A673 (cell line): ENCODE data around the gene INPP5F. TPM values are rescaled to one million over a fixed set of nuclear protein-coding genes. Genes with fewer than 3 reads are reported as not detected.
A peak's percentile ranks its signal among the peaks of the same experiment; 100 is the strongest.

Experiments
- BruUV-seq: library from RNA; stranded (reverse); fragments of 400-500 nt; replicated peaks from 2 replicates; lab custom pipeline; 2021; lab: Mats Ljungman, UMichigan
- CTCF ChIA-PET: fragments of 300-600 bp; sonication (Branson Sonifier 250); formaldehyde crosslinking; loops from one replicate; lab custom pipeline; 2022; ENCODE audit warnings: antibody characterized with exemption; lab: Charles Lee
- POLR2A ChIA-PET: fragments of 300-600 bp; sonication (Branson Sonifier 250); formaldehyde crosslinking; loops from one replicate; lab custom pipeline; 2022; ENCODE audit warnings: antibody characterized with exemption; ENCODE audit not compliant: low non-redundant PET; lab: Charles Lee
- DNase-seq: peaks from one replicate; pipeline ENCODE4 v3.0.0-alpha.2; 2015; ENCODE audit warnings: low spot score
- H3K27ac ChIP-seq: fragments of 200-600 bp; sonication (generic); 2 replicates; pipeline ENCODE4 v1.5.1; 2016; ENCODE audit warnings: mixed run types, low read depth, mild to moderate bottlenecking, mixed read lengths, antibody characterized with exemption, low read length; ENCODE audit not compliant: poor library complexity, severe bottlenecking
- H3K27me3 ChIP-seq: fragments of 200-600 bp; sonication (generic); replicated peaks from 2 replicates; pipeline ENCODE4 v1.6.1; 2017; ENCODE audit warnings: mixed run types, low read depth, mild to moderate bottlenecking, mixed read lengths, antibody characterized with exemption, low read length; ENCODE audit not compliant: insufficient read depth, poor library complexity
- H3K36me3 ChIP-seq: fragments of 200-600 bp; sonication (generic); 2 replicates; pipeline ENCODE4 v1.6.1; 2016; ENCODE audit warnings: mixed run types, mild to moderate bottlenecking, mixed read lengths, antibody characterized with exemption, low read length; ENCODE audit not compliant: insufficient read depth, poor library complexity, severe bottlenecking
- H3K4me1 ChIP-seq: fragments of 200-600 bp; sonication (generic); 2 replicates; pipeline ENCODE4 v1.6.1; 2017; ENCODE audit warnings: mixed run types, mild to moderate bottlenecking, mixed read lengths, antibody characterized with exemption, low read length; ENCODE audit not compliant: insufficient read depth, poor library complexity, severe bottlenecking
- H3K4me3 ChIP-seq: fragments of 200-600 bp; sonication (generic); 2 replicates; pipeline ENCODE4 v1.5.1; 2016; ENCODE audit warnings: low read depth, mixed run types, mild to moderate bottlenecking, mixed read lengths, low read length; ENCODE audit not compliant: poor library complexity, severe bottlenecking
- H3K9me3 ChIP-seq: fragments of 200-600 bp; sonication (generic); 2 replicates; pipeline ENCODE4 v1.6.1; 2016; ENCODE audit warnings: mixed run types, low read depth, mild to moderate bottlenecking, mixed read lengths, antibody characterized with exemption, low read length; ENCODE audit not compliant: poor library complexity, severe bottlenecking
- EZH2 ChIP-seq: fragments of 200-600 bp; sonication (generic); IDR thresholded peaks from 2 replicates; pipeline ENCODE4 v1.6.1; 2017; ENCODE audit warnings: borderline replicate concordance, low read depth, mild to moderate bottlenecking, mixed read lengths, antibody characterized with exemption, low read length; ENCODE audit not compliant: poor library complexity, severe bottlenecking
- intact Hi-C: fragments of 100-400 bp; cut with micrococcal nuclease; formaldehyde crosslinking; loops from one replicate; pipeline ENCODE4 v1.10.0; 2022; ENCODE audit not compliant: unreplicated experiment
- total RNA-seq: library from RNA; stranded (reverse); gene quantifications from 2 replicates; pipeline ENCODE4 v1.2.3, GENCODE V29; 2021
- TF ChIP-seq, protein P1 (sequence below): fragments of 300-800, 200-600 bp; sonication (generic); conservative IDR thresholded peaks from 2 replicates; pipeline ENCODE4 v1.5.1; 2017; ENCODE audit warnings: low read depth, mild to moderate bottlenecking, antibody characterized with exemption, low read length, moderate library complexity, mixed read lengths

The INPP5F gene
- total RNA-seq, 1 experiment from 2014 or later, result 22.0 TPM

DNA sequence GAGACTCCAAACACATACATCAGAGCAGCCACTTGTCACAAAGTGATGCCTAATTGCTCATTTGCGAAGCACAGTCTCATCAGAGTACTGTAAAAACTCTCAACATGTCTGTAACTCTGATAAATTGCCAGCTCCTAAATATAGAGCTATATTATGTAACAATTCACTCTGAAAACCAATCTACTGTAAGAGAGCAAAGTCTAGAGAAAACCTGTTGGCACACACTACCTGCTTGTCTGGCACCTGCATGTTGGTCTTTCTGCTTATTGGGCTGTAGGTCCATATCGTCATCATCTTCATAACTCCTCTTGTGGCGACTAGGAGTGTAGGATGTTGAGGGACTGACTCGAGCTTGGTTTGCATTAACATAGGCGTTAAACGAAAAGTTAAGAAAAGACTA is 127.0 kb downstream of the INPP5F start:
- H3K4me1 ChIP-seq, result no peaks in the 10 kb centered on the region
- no TSS peak for BruUV-seq
- no peak for DNase-seq
- H3K36me3 ChIP-seq, result peaks cover 84% of the 10 kb centered on the region
- no peaks in the 10 kb centered on the region for H3K9me3 ChIP-seq
- ChIA-PET CTCF (no interaction called here), POLR2A (no interaction called here)
- TF ChIP-seq EZH2, result no peak
- TF ChIP-seq, protein P1, sequence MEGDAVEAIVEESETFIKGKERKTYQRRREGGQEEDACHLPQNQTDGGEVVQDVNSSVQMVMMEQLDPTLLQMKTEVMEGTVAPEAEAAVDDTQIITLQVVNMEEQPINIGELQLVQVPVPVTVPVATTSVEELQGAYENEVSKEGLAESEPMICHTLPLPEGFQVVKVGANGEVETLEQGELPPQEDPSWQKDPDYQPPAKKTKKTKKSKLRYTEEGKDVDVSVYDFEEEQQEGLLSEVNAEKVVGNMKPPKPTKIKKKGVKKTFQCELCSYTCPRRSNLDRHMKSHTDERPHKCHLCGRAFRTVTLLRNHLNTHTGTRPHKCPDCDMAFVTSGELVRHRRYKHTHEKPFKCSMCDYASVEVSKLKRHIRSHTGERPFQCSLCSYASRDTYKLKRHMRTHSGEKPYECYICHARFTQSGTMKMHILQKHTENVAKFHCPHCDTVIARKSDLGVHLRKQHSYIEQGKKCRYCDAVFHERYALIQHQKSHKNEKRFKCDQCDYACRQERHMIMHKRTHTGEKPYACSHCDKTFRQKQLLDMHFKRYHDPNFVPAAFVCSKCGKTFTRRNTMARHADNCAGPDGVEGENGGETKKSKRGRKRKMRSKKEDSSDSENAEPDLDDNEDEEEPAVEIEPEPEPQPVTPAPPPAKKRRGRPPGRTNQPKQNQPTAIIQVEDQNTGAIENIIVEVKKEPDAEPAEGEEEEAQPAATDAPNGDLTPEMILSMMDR, result no peak
- no peaks in the 10 kb centered on the region for H3K27me3 ChIP-seq
- no peak overlapping the region for H3K27ac ChIP-seq
- intact Hi-C loops, result no loop called here
- no peak overlapping the region for H3K4me3 ChIP-seq

DNA sequence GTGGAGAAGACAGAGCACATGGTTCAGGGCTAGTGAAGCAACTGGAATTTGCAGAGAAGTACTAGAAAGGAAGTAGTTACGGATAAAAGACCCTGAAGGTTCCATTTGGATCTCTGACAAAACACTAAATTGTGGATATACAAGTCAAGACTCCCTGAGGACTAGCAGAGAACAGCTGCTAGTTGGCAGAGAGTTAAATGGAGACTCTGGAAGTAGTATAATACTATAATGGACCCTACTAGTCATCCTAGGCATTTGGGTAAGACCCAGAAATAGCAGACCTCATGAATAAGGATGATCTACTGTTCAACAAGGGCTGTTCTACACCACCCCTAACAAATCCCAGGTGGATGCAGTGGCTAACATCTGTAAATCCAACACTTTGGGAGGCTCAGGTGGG is 127.7 kb downstream of the INPP5F start:
- BruUV-seq, result no TSS peak
- H3K36me3 ChIP-seq, result peaks cover 84% of the 10 kb centered on the region

DNA sequence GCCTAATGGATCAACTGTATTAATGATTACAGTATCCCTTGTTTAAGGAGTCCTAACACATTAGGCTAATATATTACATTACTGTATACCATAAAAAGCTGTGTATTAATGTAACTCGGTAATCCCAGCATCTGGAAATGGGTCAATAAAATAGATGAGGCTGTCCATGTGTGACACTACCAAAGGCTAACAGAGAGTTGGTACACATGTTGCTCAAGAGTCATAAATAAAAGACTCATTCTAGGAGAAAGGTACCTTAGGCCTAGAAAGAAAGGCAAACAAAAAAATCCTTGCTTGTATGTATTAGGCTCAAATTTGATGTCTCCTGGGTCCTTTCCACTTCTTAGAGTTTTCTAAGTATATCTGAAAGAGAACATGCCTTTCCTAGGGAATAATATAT is 132.2 kb downstream of the INPP5F start:
- no TSS peak for BruUV-seq
- Histone ChIP-seq H3K27ac (no peak overlapping the region), H3K9me3 (no peaks in the 10 kb centered on the region), H3K4me3 (no peak overlapping the region), H3K36me3 (peaks cover 43% of the 10 kb centered on the region), H3K4me1 (peaks cover 11% of the 10 kb centered on the region), H3K27me3 (no peaks in the 10 kb centered on the region)
- intact Hi-C loops, result loop anchor here (5.0 kb wide), 2 partner anchors 106 to 251 kb away; no protein-coding TSS in a partner anchor
- no peak for DNase-seq
- TF ChIP-seq, protein P1, result no peak
- TF ChIP-seq EZH2, result no peak
- ChIA-PET CTCF (interaction anchor here (2.8 kb wide), 1 partner anchor 107 kb away, joined by 13 read pairs; no protein-coding TSS in a partner anchor), POLR2A (no interaction called here)

More for the DNA sequence above, 127.7 kb downstream of the INPP5F start:
- Histone ChIP-seq H3K4me1 (no peaks in the 10 kb centered on the region), H3K27ac (no peak overlapping the region), H3K27me3 (no peaks in the 10 kb centered on the region), H3K9me3 (no peaks in the 10 kb centered on the region), H3K4me3 (no peak overlapping the region)
- intact Hi-C loops, result no loop called here
- CTCF ChIA-PET, result no interaction called here
- POLR2A ChIA-PET, result no interaction called here
- TF ChIP-seq EZH2, result no peak
- TF ChIP-seq, protein P1, result no peak
- peak; percentile 30 for DNase-seq
